Uterus (tissue), 4 donors: Measurements from ENCODE around the gene THAP10. TPM values are rescaled to one million over a fixed set of nuclear protein-coding genes. Genes with fewer than 3 reads are reported as not detected.

Experiments
- DNase-seq, 2 donors: peaks; one replicate each; pipeline ENCODE4 v3.0.0-alpha.2; 2019 to 2020
- H3K27ac ChIP-seq, 2 donors: fragments of 200-600 bp; sonication (generic); 1 replicate in 1 of 2; 2 replicates in 1 of 2; pipeline ENCODE4 v1.5.1; 2016 to 2018
- H3K27me3 ChIP-seq, 2 donors: fragments of 200-600 bp; sonication (generic); one replicate each; pipeline ENCODE4 v1.5.1; 2018 to 2019; ENCODE audit warnings: control low read depth in 1 of 2
- H3K36me3 ChIP-seq, 2 donors: fragments of 200-600 bp; sonication (generic); one replicate each; pipeline ENCODE4 v1.5.1; 2019; ENCODE audit warnings: control low read depth in 1 of 2
- H3K4me1 ChIP-seq, 2 donors: fragments of 200-600 bp; sonication (generic); one replicate each; pipeline ENCODE4 v1.5.1; 2018 to 2019; ENCODE audit warnings: control low read depth in 1 of 2
- H3K4me3 ChIP-seq, 2 donors: fragments of 200-600 bp; sonication (generic); 1 replicate in 1 of 2; 2 replicates in 1 of 2; pipeline ENCODE4 v1.5.1; 2018 to 2019; ENCODE audit warnings: mild to moderate bottlenecking in 1 of 2
- H3K9me3 ChIP-seq, 2 donors: fragments of 200-600 bp; sonication (generic); one replicate each; pipeline ENCODE4 v1.5.1; 2019; ENCODE audit warnings: control low read depth in 1 of 2
- CTCF ChIP-seq, 4 experiments: fragments of 200-600 bp in 2 of 4; fragments of 450-650 bp in 2 of 4; sonication (generic) in 2 of 4; IDR thresholded peaks; one replicate each; pipeline ENCODE4 v1.5.1; 2016 to 2019; ENCODE audit warnings: antibody characterized with exemption in 4 of 4, mild to moderate bottlenecking in 2 of 4, moderate library complexity in 1 of 4
- POLR2A ChIP-seq, 2 donors: fragments of 450-650 bp; IDR thresholded peaks; one replicate each; pipeline ENCODE4 v1.6.1; 2016; ENCODE audit warnings: antibody characterized with exemption in 2 of 2, mild to moderate bottlenecking in 1 of 2, moderate library complexity in 1 of 2
- intact Hi-C: fragments of 100-400 bp; cut with DNase I; formaldehyde crosslinking; loops from one replicate; pipeline ENCODE4 v1.15.1; 2023; ENCODE audit warnings: low total_unique reads
- total RNA-seq, 4 donors: library from RNA; depleted of rRNA in 3 of 4; stranded (reverse); fragments of >200 nt in 3 of 4; gene quantifications; one replicate each; pipeline versions ENCODE4 v1.1.0 to v1.2.4, GENCODE V29; 2014 to 2023
- donor health status: DM: yes; HTN: yes; CAD: no.

THAP10 gene
- total RNA-seq, 4 donors from 2014 or later, result 1.8 to 4.1 (median 2.0) TPM

DNA sequence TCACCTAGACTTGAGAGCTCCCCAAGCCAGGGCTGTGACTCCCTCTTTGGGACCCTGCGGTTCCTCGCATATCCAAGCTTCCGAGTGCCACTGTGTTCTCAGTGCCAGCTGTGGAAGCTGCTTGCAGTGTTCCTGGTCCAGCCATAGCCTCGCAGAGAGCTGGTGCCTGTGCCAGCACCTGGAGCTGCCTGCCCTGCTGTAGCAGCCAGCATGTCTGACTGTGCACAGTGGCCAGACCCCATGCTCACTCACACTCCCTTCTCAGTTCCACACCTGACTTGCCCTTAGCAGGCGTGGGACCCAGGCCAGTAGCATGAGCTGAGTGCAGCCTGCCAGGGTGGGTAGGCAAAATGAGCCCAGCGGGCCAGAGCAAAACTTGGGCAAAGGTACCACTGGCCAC, 25.7 kb upstream of the THAP10 start:
- Histone ChIP-seq H3K9me3 (no peaks in the 10 kb centered on the region), H3K4me3 (no peak overlapping the region), H3K4me1 (no peaks in the 10 kb centered on the region), H3K27me3 (no peaks in the 10 kb centered on the region), H3K27ac (no peak overlapping the region), H3K36me3 (no peaks in the 10 kb centered on the region)
- TF ChIP-seq CTCF (IDR thresholded peaks at IDR 0.05), result no peak
- TF ChIP-seq POLR2A (IDR thresholded peaks at IDR 0.05), result no peak
- intact Hi-C loops, result no loop called here
- DNase-seq, result no peak

DNA sequence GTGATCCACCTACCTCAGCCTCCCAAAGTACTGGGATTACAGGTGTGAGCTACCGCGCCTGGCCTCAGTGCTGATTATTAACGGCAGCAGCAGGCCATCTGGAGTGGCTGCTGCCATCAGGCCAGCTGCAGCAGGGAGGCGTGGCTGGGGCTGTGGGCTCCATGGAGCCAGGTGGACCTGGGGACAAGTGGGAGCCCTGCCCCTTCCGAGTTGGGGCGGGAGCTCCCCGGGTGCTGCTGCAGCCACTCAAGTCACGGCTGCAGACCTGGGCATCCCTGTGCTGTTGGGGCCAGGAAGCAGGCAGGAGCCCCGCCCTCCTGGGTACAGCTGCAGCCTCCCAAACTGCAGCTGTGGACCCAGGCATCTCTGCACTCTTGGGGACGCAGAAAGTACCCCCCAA, 24.3 kb upstream of the THAP10 start:
- no peak overlapping the region for H3K27ac ChIP-seq
- no peak overlapping the region for H3K4me3 ChIP-seq
- no peaks in the 10 kb centered on the region for H3K27me3 ChIP-seq
- no peaks in the 10 kb centered on the region for H3K9me3 ChIP-seq
- intact Hi-C loops, result no loop called here
- H3K36me3 ChIP-seq, result no peaks in the 10 kb centered on the region
- H3K4me1 ChIP-seq, result no peaks in the 10 kb centered on the region
- TF ChIP-seq CTCF (IDR thresholded peaks at IDR 0.05), result no peak
- TF ChIP-seq POLR2A (IDR thresholded peaks at IDR 0.05), result no peak
- DNase-seq, result no peak

DNA sequence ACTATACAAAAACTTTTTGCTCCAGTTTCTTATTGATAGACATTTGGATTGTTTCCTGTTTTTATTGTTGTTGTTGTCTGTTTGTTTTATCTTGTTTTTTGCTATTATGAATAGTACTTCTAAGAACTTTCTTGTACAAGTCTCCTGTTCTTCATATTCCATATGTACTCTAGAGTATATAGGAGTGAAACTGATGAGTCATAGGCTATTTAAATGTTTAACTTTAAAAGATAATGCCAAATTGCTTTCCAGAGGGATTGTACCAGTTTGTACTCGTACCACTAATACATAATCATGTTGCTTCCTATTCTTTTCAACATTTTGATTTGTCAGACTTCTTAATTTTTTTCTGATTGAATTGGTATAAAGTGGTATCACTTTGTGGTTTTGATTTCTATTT, 20.0 kb upstream of the THAP10 start:
- Histone ChIP-seq H3K36me3 (no peaks in the 10 kb centered on the region), H3K4me3 (no peak overlapping the region), H3K27ac (no peak overlapping the region), H3K4me1 (no peaks in the 10 kb centered on the region), H3K9me3 (no peaks in the 10 kb centered on the region), H3K27me3 (no peaks in the 10 kb centered on the region)
- TF ChIP-seq POLR2A (IDR thresholded peaks at IDR 0.05) (no peak), CTCF (IDR thresholded peaks at IDR 0.05) (no peak)
- DNase-seq, result no peak
- intact Hi-C loops, result no loop called here

DNA sequence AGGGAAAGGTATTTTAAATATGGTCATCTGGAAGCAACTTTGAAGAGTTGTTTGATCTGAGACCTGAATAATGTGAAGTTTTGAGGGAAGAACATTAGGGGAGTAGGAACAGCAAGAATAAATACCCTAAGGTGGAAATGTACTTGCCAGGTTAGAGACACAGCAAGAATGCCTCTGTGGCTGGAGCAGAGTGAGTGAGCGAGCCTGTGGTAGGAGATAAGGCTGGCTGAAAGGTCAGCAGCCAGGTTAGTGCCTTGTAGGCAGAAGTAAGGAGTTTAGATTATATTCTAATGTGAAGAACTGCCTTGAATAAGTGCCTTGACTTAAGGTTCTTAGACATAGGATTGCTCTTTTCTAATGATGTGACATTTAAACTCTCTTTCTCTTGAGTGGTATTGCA, 18.7 kb upstream of the THAP10 start:
- no peak for DNase-seq
- no peak overlapping the region for H3K27ac ChIP-seq
- intact Hi-C loops, result no loop called here
- no peaks in the 10 kb centered on the region for H3K36me3 ChIP-seq
- no peak for TF ChIP-seq POLR2A (IDR thresholded peaks at IDR 0.05)
- no peak for TF ChIP-seq CTCF (IDR thresholded peaks at IDR 0.05)
- no peak overlapping the region for H3K4me3 ChIP-seq
- no peaks in the 10 kb centered on the region for H3K4me1 ChIP-seq
- no peaks in the 10 kb centered on the region for H3K9me3 ChIP-seq
- no peaks in the 10 kb centered on the region for H3K27me3 ChIP-seq

DNA sequence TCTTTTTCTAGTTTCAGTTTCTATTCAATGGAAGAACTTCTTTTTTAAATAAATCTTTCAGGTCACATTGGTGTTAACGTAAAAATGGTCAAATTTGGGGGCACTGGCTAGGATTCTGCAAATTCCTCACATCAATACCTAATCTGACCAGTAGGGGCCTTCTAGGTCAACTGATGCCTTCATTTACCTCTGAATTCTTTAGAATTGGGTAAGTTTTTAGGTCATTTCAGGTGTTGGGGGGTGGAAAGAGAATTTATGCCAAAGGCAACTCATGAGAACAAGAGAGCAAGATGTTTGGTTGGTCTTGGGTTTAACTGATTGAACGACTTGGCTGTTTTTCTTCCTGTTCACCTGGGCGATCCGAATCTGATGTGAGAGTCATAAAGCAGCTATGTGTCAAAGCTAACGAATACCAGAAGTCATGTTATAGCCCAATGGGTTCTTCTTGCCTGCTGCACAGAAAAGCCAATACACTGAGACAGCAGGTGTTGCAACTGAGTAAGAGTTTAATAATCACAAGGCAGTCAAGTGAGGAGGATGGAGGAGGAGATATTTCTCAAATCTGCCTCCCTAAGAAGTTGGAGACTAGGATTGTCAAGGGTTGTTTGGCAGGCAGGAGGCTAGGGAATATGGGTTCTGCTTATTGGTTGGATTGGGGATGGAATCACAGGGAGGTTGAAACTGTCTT, 15.7 kb upstream of the THAP10 start:
- Histone ChIP-seq H3K27me3 (no peaks in the 10 kb centered on the region), H3K4me3 (no peak overlapping the region), H3K27ac (no peak overlapping the region), H3K9me3 (no peaks in the 10 kb centered on the region), H3K4me1 (no peaks in the 10 kb centered on the region), H3K36me3 (no peaks in the 10 kb centered on the region)
- intact Hi-C loops, result no loop called here
- DNase-seq, result no peak
- no peak for TF ChIP-seq CTCF (IDR thresholded peaks at IDR 0.05)
- TF ChIP-seq POLR2A (IDR thresholded peaks at IDR 0.05), result no peak
